Lung (tissue), 12 donors: ENCODE measurements around the gene HOTAIR. TPM values are rescaled to one million over a fixed set of nuclear protein-coding genes. Genes with fewer than 3 reads are reported as not detected.

Experiments
- ATAC-seq: fragments of 200-7000 bp; cut with Tn5 transposase; one replicate; pipeline ENCODE4 v1.9.1; 2020; ENCODE audit warnings: moderate number of reproducible peaks; ENCODE audit not compliant: insufficient read depth, low FRiP score
- DNase-seq, 3 donors: peaks; one replicate each; pipeline ENCODE4 v3.0.0-alpha.2; 2013 to 2017
- H3K27ac ChIP-seq, 2 donors: one replicate each; pipeline ENCODE4 v1.5.1; 2013; ENCODE audit warnings: mild to moderate bottlenecking in 2 of 2, moderate library complexity in 2 of 2, control low read depth in 1 of 2, inconsistent platforms in 1 of 2, low read depth in 1 of 2, low read length in 1 of 2
- H3K27me3 ChIP-seq, 3 donors: one replicate each; pipeline ENCODE4 v1.5.1; 2013; ENCODE audit warnings: low read length in 2 of 3; ENCODE audit not compliant: control insufficient read depth in 3 of 3, insufficient read depth in 3 of 3
- H3K36me3 ChIP-seq, 4 donors: one replicate each; pipeline ENCODE4 v1.5.1; 2013; ENCODE audit warnings: low read length in 4 of 4, mild to moderate bottlenecking in 1 of 4, moderate library complexity in 1 of 4; ENCODE audit not compliant: control insufficient read depth in 4 of 4, insufficient read depth in 4 of 4
- H3K4me1 ChIP-seq, 5 donors: one replicate each; pipeline ENCODE4 v1.5.1; 2013; ENCODE audit warnings: low read length in 5 of 5, mild to moderate bottlenecking in 2 of 5, moderate library complexity in 1 of 5; ENCODE audit not compliant: control insufficient read depth in 5 of 5, insufficient read depth in 5 of 5
- H3K4me3 ChIP-seq: one replicate; pipeline ENCODE4 v1.5.1; 2013; ENCODE audit warnings: mild to moderate bottlenecking, control low read depth, moderate library complexity
- H3K9ac ChIP-seq, 2 donors: one replicate each; pipeline ENCODE4 v1.5.1; 2013; ENCODE audit warnings: low read length in 2 of 2, control low read depth in 1 of 2; ENCODE audit not compliant: insufficient read depth in 1 of 2
- H3K9me3 ChIP-seq, 4 donors: one replicate each; pipeline ENCODE4 v1.5.1; 2013; ENCODE audit warnings: low read length in 3 of 4, mild to moderate bottlenecking in 1 of 4, moderate library complexity in 1 of 4; ENCODE audit not compliant: control insufficient read depth in 4 of 4, insufficient read depth in 3 of 4
- CTCF ChIP-seq: IDR thresholded peaks from 2 replicates; pipeline ENCODE4 v1.5.1; 2012; ENCODE audit warnings: mild to moderate bottlenecking; ENCODE audit errors: control extremely low read depth, extremely low read depth
- WGBS, 2 donors: extraction: QIAGEN DNeasy Blood & Tissue Kit; methylation state at CpG; one replicate each; pipeline ENCODE4 v1.1.7; 2013; 5-methylcytosine and 5-hydroxymethylcytosine counted together
- polyA plus RNA-seq, 2 donors: library from polyadenylated mRNA; stranded (reverse); fragments of 200-250 nt; gene quantifications; one replicate each; pipeline ENCODE4 v1.2.1, GENCODE V29; 2013
- total RNA-seq, 2 donors: library from RNA; depleted of rRNA in 1 of 2; stranded (reverse); fragments of >200 nt in 1 of 2; gene quantifications; one replicate each; pipeline ENCODE4 v1.2.1, GENCODE V29; 2014 to 2021
- donor health status: control.
- donor health status: control.
- donor health status: Bipolar disorder and iron deficiency.
- donor health status: healthy.
- donor health status: DM: yes; HTN: yes; CAD: no.

HOTAIR gene
- total and polyA plus RNA-seq, 4 donors = 0.15 TPM; not detected in 3

- Histone ChIP-seq H3K9ac (peak overlapping the region in 1 of 2 donors; percentile 59), H3K36me3 (no peaks in the 10 kb centered on the region), H3K27ac (no peak overlapping the region), H3K4me1 (peaks cover 0 to 20% (median 3%) of the 10 kb centered on the region in 5 donors), H3K27me3 (peaks cover 9 to 97% (median 85%) of the 10 kb centered on the region in 3 donors), H3K4me3 (no peak overlapping the region), H3K9me3 (peaks cover 0 to 3% (median 0%) of the 10 kb centered on the region in 4 donors)
- ATAC-seq (no peak), DNase-seq (peak in 1 of 3 donors; percentile 54)
- TF ChIP-seq CTCF = no peak
- WGBS, 2 donors = 15 to 20% methylated on average over 22 of the region's 22 CpGs
Observed at GRCh38 chr12:54006559-54007220, 31.9 kb upstream of the HOTAIR start.

- peak; percentile 89 to 91 (median 90) for DNase-seq
- H3K36me3 ChIP-seq = no peaks in the 10 kb centered on the region
- WGBS, 2 donors = 2 to 4% methylated on average over 39 of the region's 39 CpGs
- peak; percentile 90 for ATAC-seq
- no peak overlapping the region for H3K27ac ChIP-seq
- peaks cover 9 to 96% (median 83%) of the 10 kb centered on the region in 3 donors for H3K27me3 ChIP-seq
- TF ChIP-seq CTCF = peak; percentile 95
- H3K9me3 ChIP-seq = peaks cover 0 to 3% (median 0%) of the 10 kb centered on the region in 4 donors
- peak overlapping the region in 1 of 2 donors; percentile 59 for H3K9ac ChIP-seq
- H3K4me3 ChIP-seq = no peak overlapping the region
- H3K4me1 ChIP-seq = peaks cover 0 to 20% (median 3%) of the 10 kb centered on the region in 5 donors
Observed at GRCh38 chr12:54005853-54006558, 31.3 kb upstream of the HOTAIR start.

GRCh38 chr12:54005531-54005852 is 30.7 kb upstream of the HOTAIR start:
- peaks cover 0 to 3% (median 0%) of the 10 kb centered on the region in 4 donors for H3K9me3 ChIP-seq
- DNase-seq (no peak), ATAC-seq (no peak)
- H3K4me3 ChIP-seq = no peak overlapping the region
- H3K9ac ChIP-seq = no peak overlapping the region
- WGBS, 2 donors = 3 to 7% methylated on average over 26 of the region's 26 CpGs
- H3K4me1 ChIP-seq = peaks cover 0 to 22% (median 3%) of the 10 kb centered on the region in 5 donors
- no peaks in the 10 kb centered on the region for H3K36me3 ChIP-seq
- peaks cover 9 to 96% (median 81%) of the 10 kb centered on the region in 3 donors for H3K27me3 ChIP-seq
- no peak overlapping the region for H3K27ac ChIP-seq
- TF ChIP-seq CTCF = no peak
